ENCODE results near the gene CTDNEP1. TPM values are rescaled to one million over a fixed set of nuclear protein-coding genes. Genes with fewer than 3 reads are reported as not detected.

The CTDNEP1 gene
- total RNA-seq, 2 experiments from 2014 or later, result 79.3 to 80.7 TPM

GRCh38 chr17:7225711-7226331, 25.7 kb downstream of the CTDNEP1 start:
- Histone ChIP-seq H3K9me3 (ENCODE audit: control insufficient read depth in 1 of 2, insufficient read depth in 1 of 2, low read length in 2 of 2) (no peaks in the 10 kb centered on the region), H3K36me3 (ENCODE audit: insufficient read depth, low read length) (peaks cover 87% of the 10 kb centered on the region), H3K27me3 (ENCODE audit: control insufficient read depth in 1 of 2, insufficient read depth in 2 of 2, low read length in 2 of 2) (no peaks in the 10 kb centered on the region), H3K27ac (ENCODE audit: low read depth in 1 of 2, low read length in 2 of 2) (no peak overlapping the region), H3K4me1 (ENCODE audit: insufficient read depth, low read length) (peaks cover 13% of the 10 kb centered on the region), H3K4me3 (ENCODE audit: low read length) (no peak overlapping the region)
- TF ChIP-seq CTCF (IDR thresholded peaks at IDR 0.05), result no peak
- POLR2A ChIA-PET, result interaction anchor here (13.1 kb wide), 1 partner anchor 12 kb away, joined by 234 read pairs; the partner anchor contains the start of genes DVL2, GABARAP and PHF23
- ATAC-seq (ENCODE audit: poor library complexity) (no peak), DNase-seq (peak in 1 of 14 experiments; percentile 4)
- peaks cover 12% of the 10 kb centered on the region for H3K4me1 Mint-ChIP-seq (ENCODE audit: low read depth)
- H3K4me3 Mint-ChIP-seq, result no peak overlapping the region
- intact Hi-C loops (cut with DNase I, micrococcal nuclease), result no loop called here
- H3K9me3 Mint-ChIP-seq, result no peaks in the 10 kb centered on the region
- no peak overlapping the region for H3K27ac Mint-ChIP-seq
- no peaks in the 10 kb centered on the region for H3K27me3 Mint-ChIP-seq
- CTCF ChIA-PET, result no interaction called here
- peaks cover 67% of the 10 kb centered on the region for H3K36me3 Mint-ChIP-seq (ENCODE audit: low read depth)

DNA sequence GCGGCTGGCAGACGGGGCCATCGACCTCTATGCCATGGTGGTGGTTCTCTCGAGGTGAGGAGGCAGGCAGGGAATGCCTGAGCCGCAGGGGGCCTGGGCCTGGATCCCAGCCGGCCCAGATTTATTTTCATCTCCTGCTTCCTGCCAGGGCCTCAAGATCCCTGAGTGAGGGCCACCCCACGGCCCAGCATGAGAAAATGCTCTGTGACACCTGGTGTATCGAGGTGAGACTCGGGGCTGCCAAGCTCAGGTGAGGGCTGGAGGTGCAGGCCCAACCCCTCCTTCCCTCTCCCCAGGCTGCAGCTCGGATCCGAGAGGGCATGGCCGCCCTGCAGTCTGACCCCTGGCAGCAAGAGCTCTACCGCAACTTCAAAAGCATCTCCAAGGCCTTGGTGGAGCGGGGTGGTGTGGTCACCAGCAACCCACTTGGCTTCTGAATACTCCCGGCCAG, 26.8 kb downstream of the CTDNEP1 start:
- POLR2A ChIA-PET, result interaction anchor here (13.1 kb wide), 1 partner anchor 13 kb away, joined by 234 read pairs; the partner anchor contains the start of genes DVL2, GABARAP and PHF23
- Mint-ChIP-seq H3K9me3 (no peaks in the 10 kb centered on the region), H3K4me1 (ENCODE audit: low read depth) (peaks cover 18% of the 10 kb centered on the region), H3K36me3 (ENCODE audit: low read depth) (peaks cover 57% of the 10 kb centered on the region), H3K27ac (no peak overlapping the region), H3K4me3 (no peak overlapping the region), H3K27me3 (no peaks in the 10 kb centered on the region)
- no peak for TF ChIP-seq CTCF (IDR thresholded peaks at IDR 0.05)
- ATAC-seq (ENCODE audit: poor library complexity) (no peak), DNase-seq (no peak)
- intact Hi-C loops (cut with DNase I, micrococcal nuclease), result loop anchor here in 1 of 2 experiments (5.0 kb wide), 1 partner anchor 83 kb away; the partner anchor contains the start of gene EIF5A
- peaks cover 75% of the 10 kb centered on the region for H3K36me3 ChIP-seq (ENCODE audit: insufficient read depth, low read length)
- H3K4me3 ChIP-seq (ENCODE audit: low read length), result no peak overlapping the region
- H3K4me1 ChIP-seq (ENCODE audit: insufficient read depth, low read length), result peaks cover 18% of the 10 kb centered on the region
- CTCF ChIA-PET, result no interaction called here
- no peaks in the 10 kb centered on the region for H3K27me3 ChIP-seq (ENCODE audit: control insufficient read depth in 1 of 2, insufficient read depth in 2 of 2, low read length in 2 of 2)
- no peak overlapping the region for H3K27ac ChIP-seq (ENCODE audit: low read depth in 1 of 2, low read length in 2 of 2)
- no peaks in the 10 kb centered on the region for H3K9me3 ChIP-seq (ENCODE audit: control insufficient read depth in 1 of 2, insufficient read depth in 1 of 2, low read length in 2 of 2)

DNA sequence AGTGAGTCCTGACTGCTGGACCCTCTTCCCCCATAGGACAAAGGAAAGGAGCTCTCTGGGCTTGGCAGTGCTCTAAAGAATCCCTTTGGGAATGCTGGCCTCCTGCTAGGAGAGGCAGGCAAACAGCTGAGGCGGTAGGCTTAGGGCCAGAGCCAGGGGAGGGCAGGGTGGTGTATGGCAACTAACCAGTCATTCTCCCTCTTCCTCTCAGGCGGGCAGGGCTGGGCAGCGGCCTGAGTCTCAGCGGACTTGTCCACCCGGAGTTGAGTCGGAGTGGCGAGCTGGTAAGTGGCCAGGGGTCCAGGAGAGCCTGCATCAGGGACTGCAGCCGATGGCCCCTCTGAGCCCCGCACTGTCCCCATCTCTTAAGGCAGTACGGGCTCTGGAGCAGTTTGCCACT, 27.4 kb downstream of the CTDNEP1 start:
- Mint-ChIP-seq H3K9me3 (no peaks in the 10 kb centered on the region), H3K36me3 (ENCODE audit: low read depth) (peaks cover 51% of the 10 kb centered on the region), H3K4me1 (ENCODE audit: low read depth) (peaks cover 22% of the 10 kb centered on the region), H3K27me3 (no peaks in the 10 kb centered on the region), H3K27ac (no peak overlapping the region), H3K4me3 (no peak overlapping the region)
- intact Hi-C loops (cut with DNase I, micrococcal nuclease), result loop anchor here in 1 of 2 experiments (5.0 kb wide), 1 partner anchor 83 kb away; the partner anchor contains the start of gene EIF5A
- no peak for TF ChIP-seq CTCF (IDR thresholded peaks at IDR 0.05)
- ATAC-seq (ENCODE audit: poor library complexity) (no peak), DNase-seq (no peak)
- Histone ChIP-seq H3K4me1 (ENCODE audit: insufficient read depth, low read length) (peaks cover 24% of the 10 kb centered on the region), H3K27ac (ENCODE audit: low read depth in 1 of 2, low read length in 2 of 2) (no peak overlapping the region), H3K27me3 (ENCODE audit: control insufficient read depth in 1 of 2, insufficient read depth in 2 of 2, low read length in 2 of 2) (no peaks in the 10 kb centered on the region), H3K4me3 (ENCODE audit: low read length) (no peak overlapping the region), H3K36me3 (ENCODE audit: insufficient read depth, low read length) (peaks cover 69% of the 10 kb centered on the region), H3K9me3 (ENCODE audit: control insufficient read depth in 1 of 2, insufficient read depth in 1 of 2, low read length in 2 of 2) (no peaks in the 10 kb centered on the region)
- ChIA-PET POLR2A (interaction anchor here (13.1 kb wide), 1 partner anchor 14 kb away, joined by 234 read pairs; the partner anchor contains the start of genes DVL2, GABARAP and PHF23), CTCF (no interaction called here)

Data from CD4-positive, alpha-beta T cell (primary cell).